ENCODE measurements around the gene TMEM54. TPM values are rescaled to one million over a fixed set of nuclear protein-coding genes. Genes with fewer than 3 reads are reported as not detected.

Gene TMEM54
- total RNA-seq, 1 donor from 2014 or later: 42.1 TPM

GRCh38 chr1:32901823-32902534, 790 bp upstream of the TMEM54 start:
- H3K36me3 Mint-ChIP-seq: no peaks in the 10 kb centered on the region
- H3K27ac Mint-ChIP-seq: peak overlapping the region; percentile 70
- peak overlapping the region; percentile 88 for H3K4me3 Mint-ChIP-seq
- H3K4me1 Mint-ChIP-seq (ENCODE audit: unreplicated experiment): peaks cover 5% of the 10 kb centered on the region
- no peaks in the 10 kb centered on the region for H3K9me3 Mint-ChIP-seq
- TF ChIP-seq CTCF (conservative IDR thresholded peaks at IDR 0.05): no peak
- H3K27me3 Mint-ChIP-seq: peaks cover 55% of the 10 kb centered on the region
- DNase-seq (ENCODE audit: extremely low spot score, unreplicated experiment): no peak

GRCh38 chr1:32900371-32900955, 726 bp downstream of the TMEM54 start:
- Mint-ChIP-seq H3K36me3 (no peaks in the 10 kb centered on the region), H3K27me3 (peaks cover 64% of the 10 kb centered on the region), H3K4me3 (peak overlapping the region; percentile 88), H3K27ac (peak overlapping the region; percentile 74), H3K4me1 (ENCODE audit: unreplicated experiment) (peaks cover 9% of the 10 kb centered on the region), H3K9me3 (no peaks in the 10 kb centered on the region)
- DNase-seq (ENCODE audit: extremely low spot score, unreplicated experiment): no peak
- TF ChIP-seq CTCF (conservative IDR thresholded peaks at IDR 0.05): no peak

GRCh38 chr1:32899586-32900296, 1.4 kb downstream of the TMEM54 start:
- H3K4me3 Mint-ChIP-seq: peak overlapping the region; percentile 88
- DNase-seq (ENCODE audit: extremely low spot score, unreplicated experiment): no peak
- no peaks in the 10 kb centered on the region for H3K36me3 Mint-ChIP-seq
- H3K27me3 Mint-ChIP-seq: peaks cover 64% of the 10 kb centered on the region
- H3K9me3 Mint-ChIP-seq: no peaks in the 10 kb centered on the region
- H3K27ac Mint-ChIP-seq: no peak overlapping the region
- TF ChIP-seq CTCF (conservative IDR thresholded peaks at IDR 0.05): no peak
- H3K4me1 Mint-ChIP-seq (ENCODE audit: unreplicated experiment): peaks cover 9% of the 10 kb centered on the region

- H3K27me3 Mint-ChIP-seq: peaks cover 61% of the 10 kb centered on the region
- no peaks in the 10 kb centered on the region for H3K36me3 Mint-ChIP-seq
- no peaks in the 10 kb centered on the region for H3K9me3 Mint-ChIP-seq
- peaks cover 9% of the 10 kb centered on the region for H3K4me1 Mint-ChIP-seq (ENCODE audit: unreplicated experiment)
- H3K4me3 Mint-ChIP-seq: peak overlapping the region; percentile 28
- H3K27ac Mint-ChIP-seq: no peak overlapping the region
- no peak for DNase-seq (ENCODE audit: extremely low spot score, unreplicated experiment)
- no peak for TF ChIP-seq CTCF (conservative IDR thresholded peaks at IDR 0.05)
Observed at GRCh38 chr1:32898958-32899357, 2.2 kb downstream of the TMEM54 start.

- Mint-ChIP-seq H3K27me3 (peaks cover 55% of the 10 kb centered on the region), H3K4me1 (ENCODE audit: unreplicated experiment) (peaks cover 9% of the 10 kb centered on the region), H3K9me3 (no peaks in the 10 kb centered on the region), H3K36me3 (no peaks in the 10 kb centered on the region), H3K27ac (no peak overlapping the region), H3K4me3 (no peak overlapping the region)
- no peak for TF ChIP-seq CTCF (conservative IDR thresholded peaks at IDR 0.05)
- DNase-seq (ENCODE audit: extremely low spot score, unreplicated experiment): no peak
Observed at GRCh38 chr1:32898056-32898455, 3.1 kb downstream of the TMEM54 start.

All from type B pancreatic cell (in vitro differentiated cells).